B cell (primary cell): ENCODE measurements around the gene CMPK1. TPM values are rescaled to one million over a fixed set of nuclear protein-coding genes. Genes with fewer than 3 reads are reported as not detected.
A peak's percentile ranks its signal among the peaks of the same experiment; 100 is the strongest.

Experiments used
- ATAC-seq: fragments of 200-7000 bp; cut with Tn5 transposase; one replicate; pipeline ENCODE4 v1.10.0; 2021; ENCODE audit warnings: low read depth, mild to moderate bottlenecking, moderate number of reproducible peaks, moderate library complexity
- CTCF ChIA-PET: fragments of 350-600 bp; sonication (Branson Sonifier 250); formaldehyde crosslinking; loops from one replicate; lab custom pipeline; 2021; ENCODE audit warnings: antibody characterized with exemption, inconsistent platforms; lab: Charles Lee
- POLR2A ChIA-PET: fragments of 350-600 bp; sonication (Branson Sonifier 250); formaldehyde crosslinking; loops from one replicate; lab custom pipeline; 2021; ENCODE audit warnings: antibody characterized with exemption; lab: Charles Lee
- DNase-seq: peaks from one replicate; pipeline ENCODE4 v3.0.0; 2013
- H2AFZ ChIP-seq: 2 replicates; pipeline ENCODE4 v1.6.1; 2012; ENCODE audit warnings: mild to moderate bottlenecking, low read depth, low read length; ENCODE audit not compliant: insufficient read depth, poor library complexity, severe bottlenecking
- H3K27ac ChIP-seq, 2 donors: 1 replicate in 1 of 2; 2 replicates in 1 of 2; pipeline ENCODE4 v1.5.1; 2012 to 2013; ENCODE audit warnings: low read length in 2 of 2, mild to moderate bottlenecking in 2 of 2, moderate library complexity in 1 of 2
- H3K27me3 ChIP-seq, 4 experiments: fragments of 200-600 bp in 1 of 4; sonication (generic) in 1 of 4; replicated peaks in 1 of 4; 1 replicate in 2 of 4; 2 replicates in 2 of 4; pipeline versions ENCODE4 v1.6.1 to v1.7.0; 2013 to 2016; ENCODE audit warnings: low read length in 3 of 4, mild to moderate bottlenecking in 2 of 4, mixed read lengths in 1 of 4, moderate library complexity in 1 of 4; ENCODE audit not compliant: insufficient read depth in 4 of 4, control insufficient read depth in 3 of 4; ENCODE audit errors: control extremely low read depth in 1 of 4
- H3K36me3 ChIP-seq, 2 experiments: replicated peaks in 1 of 2; 1 replicate in 1 of 2; 2 replicates in 1 of 2; pipeline versions ENCODE4 v1.6.1 to v1.7.1; 2013; ENCODE audit warnings: low read length in 1 of 2; ENCODE audit not compliant: insufficient read depth in 2 of 2, control insufficient read depth in 1 of 2; ENCODE audit errors: control extremely low read depth in 1 of 2, extremely low read depth in 1 of 2
- H3K4me1 ChIP-seq, 2 donors: fragments of 200-600 bp in 1 of 2; sonication (generic) in 1 of 2; 1 replicate in 1 of 2; 2 replicates in 1 of 2; pipeline versions ENCODE4 v1.5.1 to v1.6.1; 2013 to 2017; ENCODE audit warnings: low read length in 2 of 2; ENCODE audit not compliant: control insufficient read depth in 2 of 2, insufficient read depth in 2 of 2
- H3K4me2 ChIP-seq: replicated peaks from 2 replicates; pipeline ENCODE3; 2012; ENCODE audit warnings: mild to moderate bottlenecking, low read depth, low read length; ENCODE audit not compliant: poor library complexity, severe bottlenecking
- H3K4me3 ChIP-seq, 5 experiments: fragments of 200-600 bp in 1 of 5; sonication (generic) in 1 of 5; 1 replicate in 3 of 5; 2 replicates in 2 of 5; pipeline versions ENCODE4 v1.5.1 to v1.7.0; 2011 to 2016; ENCODE audit warnings: low read length in 4 of 5, mild to moderate bottlenecking in 4 of 5, low read depth in 2 of 5, control low read depth in 1 of 5, moderate library complexity in 1 of 5; ENCODE audit not compliant: insufficient read depth in 1 of 5; ENCODE audit errors: control extremely low read depth in 1 of 5, extremely low read depth in 1 of 5
- H3K79me2 ChIP-seq: fragments of 200-600 bp; sonication (generic); one replicate; pipeline ENCODE4 v1.6.0; 2016; ENCODE audit warnings: low read length; ENCODE audit not compliant: control insufficient read depth, insufficient read depth
- H3K9ac ChIP-seq: fragments of 200-600 bp; sonication (generic); 2 replicates; pipeline ENCODE4 v1.6.1; 2017; ENCODE audit warnings: mild to moderate bottlenecking, low read length, moderate library complexity
- H3K9me3 ChIP-seq, 3 donors: one replicate each; pipeline versions ENCODE4 v1.6.1 to v1.7.1; 2013; ENCODE audit warnings: low read length in 2 of 3; ENCODE audit not compliant: control insufficient read depth in 2 of 3, insufficient read depth in 1 of 3; ENCODE audit errors: control extremely low read depth in 1 of 3
- H4K20me1 ChIP-seq: 2 replicates; pipeline ENCODE4 v1.6.0; 2012; ENCODE audit warnings: mild to moderate bottlenecking, low read length; ENCODE audit not compliant: insufficient read depth, control insufficient read depth, poor library complexity, severe bottlenecking
- H3K27ac Mint-ChIP-seq: one replicate; pipeline ENCODE4 v1.8.0; 2021; ENCODE audit warnings: mixed read lengths
- H3K27me3 Mint-ChIP-seq: one replicate; pipeline ENCODE4 v1.8.0; 2021; ENCODE audit warnings: mixed read lengths
- H3K4me1 Mint-ChIP-seq: one replicate; pipeline ENCODE4 v1.8.0; 2021; ENCODE audit warnings: mixed read lengths
- H3K4me3 Mint-ChIP-seq: one replicate; pipeline ENCODE4 v1.8.0; 2021; ENCODE audit warnings: mixed read lengths
- H3K9me3 Mint-ChIP-seq: one replicate; pipeline ENCODE4 v1.8.0; 2022; ENCODE audit warnings: mixed read lengths; ENCODE audit not compliant: insufficient read depth
- CTCF ChIP-seq: fragments of 200-600 bp; IDR thresholded peaks from one replicate; pipeline ENCODE4 v1.8.0; 2022; ENCODE audit warnings: antibody characterized with exemption, mild to moderate bottlenecking
- EZH2 ChIP-seq: IDR thresholded peaks from 2 replicates; pipeline ENCODE4 v1.6.1; 2012; ENCODE audit warnings: borderline replicate concordance, low read depth, mild to moderate bottlenecking, moderate library complexity, low read length; ENCODE audit not compliant: insufficient read depth, poor library complexity, severe bottlenecking
- WGBS: methylation state at CpG from one replicate; pipeline ENCODE4 v1.1.5; 2013; ENCODE audit warnings: missing lambda C conversion rate; ENCODE audit not compliant: insufficient coverage; 5-methylcytosine and 5-hydroxymethylcytosine counted together
- intact Hi-C: fragments of 100-400 bp; cut with micrococcal nuclease; formaldehyde crosslinking; loops from one replicate; pipeline ENCODE4 v1.10.0; 2022
- polyA plus RNA-seq: library from polyadenylated mRNA; depleted of rRNA; stranded (reverse); fragments of >200 nt; gene quantifications from 2 replicates; pipeline ENCODE4 v1.2.3, GENCODE V29; 2012
- total RNA-seq, 2 donors: library from RNA; stranded (reverse); fragments of 120-200 nt in 1 of 2; gene quantifications; 1 replicate in 1 of 2; 2 replicates in 1 of 2; pipeline versions ENCODE4 v1.2.3 to v1.2.4, GENCODE V29; 2013 to 2022

CMPK1 gene
- total and polyA plus RNA-seq, 2 donors (not counting 1 experiment from before 2014, with no cell fraction given) = 16.8 to 97.4 TPM

GRCh38 chr1:47423872-47424271 is 90.3 kb downstream of the CMPK1 start:
- Histone ChIP-seq H3K4me1 (peaks cover 0 to 3% of the 10 kb centered on the region in 2 donors), H3K9me3 (no peaks in the 10 kb centered on the region), H3K27me3 (peaks cover 0 to 28% (median 9%) of the 10 kb centered on the region in 4 experiments), H3K36me3 (no peaks in the 10 kb centered on the region), H3K9ac (no peak overlapping the region), H3K79me2 (no peaks in the 10 kb centered on the region), H3K4me2 (no peak overlapping the region), H2AFZ (no peak overlapping the region), H3K27ac (no peak overlapping the region), H4K20me1 (no peaks in the 10 kb centered on the region), H3K4me3 (no peak overlapping the region)
- H3K4me3 Mint-ChIP-seq = no peak overlapping the region
- TF ChIP-seq CTCF (no peak), EZH2 (no peak)
- DNase-seq = no peak
- intact Hi-C loops = no loop called here
- ChIA-PET CTCF (interaction anchor here (0.9 to 2.8 kb wide), 5 partner anchors 12 to 287 kb away, joined by 3 to 15 read pairs (median 3); no protein-coding TSS in a partner anchor), POLR2A (no interaction called here)
- no CpG with 5 or more reads among the region's 2 CpGs for WGBS
- no peak for ATAC-seq
- no peaks in the 10 kb centered on the region for H3K4me1 Mint-ChIP-seq
- H3K27me3 Mint-ChIP-seq = peaks cover 46% of the 10 kb centered on the region
- no peak overlapping the region for H3K27ac Mint-ChIP-seq
- no peaks in the 10 kb centered on the region for H3K9me3 Mint-ChIP-seq

- Mint-ChIP-seq H3K27ac (no peak overlapping the region), H3K4me1 (no peaks in the 10 kb centered on the region), H3K9me3 (no peaks in the 10 kb centered on the region), H3K27me3 (peaks cover 45% of the 10 kb centered on the region), H3K4me3 (no peak overlapping the region)
- Histone ChIP-seq H2AFZ (no peak overlapping the region), H3K4me2 (no peak overlapping the region), H3K27me3 (peaks cover 0 to 23% (median 9%) of the 10 kb centered on the region in 4 experiments), H3K79me2 (no peaks in the 10 kb centered on the region), H3K9ac (no peak overlapping the region), H4K20me1 (no peaks in the 10 kb centered on the region), H3K27ac (no peak overlapping the region), H3K9me3 (no peaks in the 10 kb centered on the region), H3K36me3 (no peaks in the 10 kb centered on the region), H3K4me3 (no peak overlapping the region), H3K4me1 (peaks cover 0 to 3% of the 10 kb centered on the region in 2 donors)
- intact Hi-C loops = no loop called here
- no peak for ATAC-seq
- WGBS = 12% methylated on average over 4 of the region's 6 CpGs
- no peak for TF ChIP-seq EZH2
- peak; percentile 54 for TF ChIP-seq CTCF
- POLR2A ChIA-PET = no interaction called here
- DNase-seq = no peak
- CTCF ChIA-PET = interaction anchor here (1.1 to 2.8 kb wide), 3 partner anchors 11 to 232 kb away, joined by 5 to 15 read pairs (median 5); partner anchors contain the start of gene FOXD2
These were observed 90.9 kb downstream of the CMPK1 start for GRCh38 chr1:47424336-47424982.

Other genes with a start within 250 kb of the CMPK1 start
- not detected in 2 replicates for gene CYP4A22, start 196.3 kb upstream of the CMPK1 start, total RNA-seq
- not detected in 2 replicates for gene CYP4A22, start 196.3 kb upstream of the CMPK1 start, polyA plus RNA-seq
- gene PDZK1IP1, start 143.8 kb upstream of the CMPK1 start, total RNA-seq = not detected in 2 replicates
- 0.21 and 1.3 TPM in 2 replicates for gene PDZK1IP1, start 143.8 kb upstream of the CMPK1 start, polyA plus RNA-seq
- not detected in 2 replicates for gene TAL1, start 101.6 kb upstream of the CMPK1 start, total RNA-seq
- gene TAL1, start 101.6 kb upstream of the CMPK1 start, polyA plus RNA-seq = 0.06 TPM in 1 of 2 replicates, not detected in the other
- 1.6 and 1.8 TPM in 2 replicates for gene STIL, start 19.6 kb upstream of the CMPK1 start, total RNA-seq
- 0.79 and 1.2 TPM in 2 replicates for gene STIL, start 19.6 kb upstream of the CMPK1 start, polyA plus RNA-seq
- gene FOXE3, start 82.5 kb downstream of the CMPK1 start, total RNA-seq = not detected in 2 replicates
- gene FOXE3, start 82.5 kb downstream of the CMPK1 start, polyA plus RNA-seq = not detected in 2 replicates
- gene FOXD2, start 104.3 kb downstream of the CMPK1 start, total RNA-seq = 0.36 and 0.37 TPM in 2 replicates
- gene FOXD2, start 104.3 kb downstream of the CMPK1 start, polyA plus RNA-seq = 0.09 and 0.24 TPM in 2 replicates